H1 (cell line): ENCODE measurements around the gene STK31. TPM values are rescaled to one million over a fixed set of nuclear protein-coding genes. Genes with fewer than 3 reads are reported as not detected.

Source experiments
- CTCF ChIA-PET: fragments of 300-600 bp; sonication (Branson Sonifier 250); formaldehyde crosslinking; loops from one replicate; lab custom pipeline; 2021; ENCODE audit not compliant: partially characterized antibody; lab: Charles Lee
- POLR2A ChIA-PET: fragments of 300-600 bp; sonication (Branson Sonifier 250); formaldehyde crosslinking; loops from one replicate; lab custom pipeline; 2021; ENCODE audit warnings: inconsistent platforms; ENCODE audit not compliant: partially characterized antibody; lab: Charles Lee
- DNase-seq, 2 experiments: peaks; one replicate each; pipeline versions ENCODE4 v3.0.0 to v3.0.0-alpha.2; 2010 to 2022; ENCODE audit warnings: low spot score in 2 of 2, low read depth in 1 of 2, mixed read lengths in 1 of 2
- FAIRE-seq: peaks from 2 replicates; lab custom pipeline; 2011; peaks lifted over from hg19 to GRCh38; lab: Jason Lieb, UNC
- H2AFZ ChIP-seq: 2 replicates; pipeline ENCODE4 v1.8.1; 2012; ENCODE audit warnings: low read length, inconsistent platforms
- H2AK5ac ChIP-seq: 2 replicates; pipeline ENCODE4 v1.6.1; 2013; ENCODE audit warnings: low read depth, low read length
- H2BK120ac ChIP-seq: replicated peaks from 2 replicates; pipeline ENCODE3; 2013; ENCODE audit warnings: low read depth, low read length, inconsistent platforms
- H2BK12ac ChIP-seq: 2 replicates; pipeline ENCODE4 v1.6.1; 2013; ENCODE audit warnings: low read depth, low read length
- H2BK15ac ChIP-seq: 2 replicates; pipeline ENCODE4 v1.6.1; 2013; ENCODE audit warnings: low read length
- H2BK20ac ChIP-seq: 2 replicates; pipeline ENCODE4 v1.6.1; 2013; ENCODE audit warnings: low read length
- H2BK5ac ChIP-seq: 2 replicates; pipeline ENCODE4 v1.6.1; 2013; ENCODE audit warnings: low read depth, low read length
- H3K14ac ChIP-seq: 2 replicates; pipeline ENCODE4 v1.6.1; 2013; ENCODE audit warnings: inconsistent platforms; ENCODE audit not compliant: insufficient read length
- H3K18ac ChIP-seq: 2 replicates; pipeline ENCODE4 v1.6.1; 2013; ENCODE audit warnings: low read length; ENCODE audit errors: extremely low read depth
- H3K23ac ChIP-seq: 2 replicates; pipeline ENCODE4 v1.6.1; 2013; ENCODE audit warnings: inconsistent platforms; ENCODE audit not compliant: insufficient read length
- H3K23me2 ChIP-seq: 2 replicates; pipeline ENCODE4 v1.6.1; 2013; ENCODE audit warnings: low read depth, low read length
- H3K27ac ChIP-seq: 2 replicates; pipeline ENCODE4 v1.6.1; 2011; ENCODE audit warnings: low read depth, low read length, inconsistent platforms
- H3K27me3 ChIP-seq, 4 experiments: replicated peaks in 1 of 4; 1 replicate in 1 of 4; 2 replicates in 3 of 4; pipeline versions ENCODE4 v1.6.1 to v1.8.1; 2011 to 2013; ENCODE audit warnings: low read length in 3 of 4, mild to moderate bottlenecking in 3 of 4, inconsistent platforms in 2 of 4, mixed read lengths in 2 of 4, moderate library complexity in 1 of 4; ENCODE audit not compliant: control insufficient read depth in 3 of 4, insufficient read depth in 3 of 4; ENCODE audit errors: extremely low read depth in 1 of 4
- H3K36me3 ChIP-seq, 4 experiments: 2 replicates each; pipeline versions ENCODE4 v1.6.1 to v1.8.1; 2011 to 2013; ENCODE audit warnings: mild to moderate bottlenecking in 4 of 4, low read length in 3 of 4, moderate library complexity in 2 of 4, control low read depth in 1 of 4, inconsistent platforms in 1 of 4; ENCODE audit not compliant: insufficient read depth in 4 of 4, control insufficient read depth in 2 of 4
- H3K4ac ChIP-seq: replicated peaks from 2 replicates; pipeline ENCODE3; 2013; ENCODE audit warnings: low read length, low read depth, mixed read lengths, inconsistent platforms; ENCODE audit not compliant: insufficient read length
- H3K4me1 ChIP-seq, 4 experiments: replicated peaks in 1 of 4; 1 replicate in 1 of 4; 2 replicates in 3 of 4; pipeline versions ENCODE4 v1.6.1 to v1.8.1; 2011 to 2013; ENCODE audit warnings: low read length in 3 of 4, inconsistent platforms in 2 of 4, mixed read lengths in 1 of 4; ENCODE audit not compliant: insufficient read depth in 4 of 4, control insufficient read depth in 3 of 4
- H3K4me2 ChIP-seq, 2 experiments: 2 replicates each; pipeline versions ENCODE4 v1.6.1 to v1.8.1; 2011 to 2013; ENCODE audit warnings: low read depth in 2 of 2, low read length in 2 of 2, control low read depth in 1 of 2, inconsistent platforms in 1 of 2, mild to moderate bottlenecking in 1 of 2; ENCODE audit not compliant: insufficient read depth in 1 of 2
- H3K4me3 ChIP-seq, 4 experiments: fragments of 200-600, 300-600 bp in 1 of 4; sonication (generic), shearing (Covaris generic), sonication (Bioruptor Twin) in 1 of 4; 2 replicates each; pipeline versions ENCODE4 v1.5.1 to v1.8.1; 2011 to 2016; ENCODE audit warnings: low read length in 4 of 4, low read depth in 3 of 4, control low read depth in 2 of 4, inconsistent platforms in 2 of 4, mild to moderate bottlenecking in 2 of 4, mixed read lengths in 1 of 4, moderate library complexity in 1 of 4; ENCODE audit not compliant: insufficient read depth in 2 of 4; ENCODE audit errors: extremely low read depth in 1 of 4
- H3K56ac ChIP-seq: replicated peaks from 2 replicates; pipeline ENCODE3; 2013; ENCODE audit warnings: low read depth, mild to moderate bottlenecking, mixed read lengths, low read length, inconsistent platforms; ENCODE audit not compliant: insufficient read length
- H3K79me1 ChIP-seq: 2 replicates; pipeline ENCODE4 v1.6.1; 2013; ENCODE audit warnings: low read depth, low read length, control low read depth
- H3K79me2 ChIP-seq, 2 experiments: 2 replicates each; pipeline versions ENCODE4 v1.6.1 to v1.8.1; 2012 to 2013; ENCODE audit warnings: low read length in 2 of 2, mild to moderate bottlenecking in 2 of 2, inconsistent platforms in 1 of 2; ENCODE audit not compliant: insufficient read depth in 2 of 2, control insufficient read depth in 1 of 2
- H3K9ac ChIP-seq, 4 experiments: replicated peaks in 1 of 4; 1 replicate in 1 of 4; 2 replicates in 3 of 4; pipeline versions ENCODE4 v1.6.1 to v1.8.1; 2011 to 2013; ENCODE audit warnings: low read depth in 3 of 4, low read length in 3 of 4, control low read depth in 2 of 4, mild to moderate bottlenecking in 2 of 4, moderate library complexity in 2 of 4, inconsistent platforms in 1 of 4; ENCODE audit errors: extremely low read depth in 1 of 4
- H3K9me3 ChIP-seq, 2 experiments: 2 replicates each; pipeline versions ENCODE4 v1.6.1 to v1.8.1; 2012 to 2013; ENCODE audit warnings: mild to moderate bottlenecking in 2 of 2, moderate library complexity in 2 of 2, control low read depth in 1 of 2, inconsistent platforms in 1 of 2, low read depth in 1 of 2, low read length in 1 of 2, mixed read lengths in 1 of 2; ENCODE audit not compliant: insufficient read depth in 2 of 2
- H4K20me1 ChIP-seq, 2 experiments: replicated peaks in 1 of 2; 2 replicates each; pipeline versions ENCODE3 to v1.8.1; 2011 to 2013; ENCODE audit warnings: inconsistent platforms in 2 of 2, low read length in 2 of 2, mild to moderate bottlenecking in 1 of 2; ENCODE audit not compliant: insufficient read depth in 2 of 2, control insufficient read depth in 1 of 2
- H4K5ac ChIP-seq: 2 replicates; pipeline ENCODE4 v1.6.1; 2013; ENCODE audit warnings: low read length, low read depth, mixed read lengths, inconsistent platforms; ENCODE audit not compliant: insufficient read length
- H4K8ac ChIP-seq: 2 replicates; pipeline ENCODE4 v1.8.0; 2013; ENCODE audit warnings: mild to moderate bottlenecking, moderate library complexity, low read length, inconsistent platforms; ENCODE audit not compliant: insufficient read depth; ENCODE audit errors: extremely low read depth
- H4K91ac ChIP-seq: replicated peaks from 2 replicates; pipeline ENCODE3; 2013; ENCODE audit warnings: low read length, mixed read lengths, inconsistent platforms; ENCODE audit not compliant: insufficient read length
- ASH2L ChIP-seq: fragments of 200-600, 300-600 bp; sonication (generic); IDR thresholded peaks from one replicate; pipeline ENCODE4 v1.7.1; 2017; ENCODE audit warnings: low read length
- ATF3 ChIP-seq: IDR thresholded peaks from 2 replicates; pipeline ENCODE4 v1.6.1; 2011; ENCODE audit warnings: low read depth, mild to moderate bottlenecking, low read length; ENCODE audit not compliant: insufficient read depth
- CREB1 ChIP-seq: IDR thresholded peaks from 2 replicates; pipeline ENCODE4 v1.6.1; 2012; ENCODE audit warnings: inconsistent platforms
- SAP30 ChIP-seq: fragments of 300-600 bp; sonication (generic); IDR thresholded peaks from 2 replicates; pipeline ENCODE4 v1.7.1; 2012; ENCODE audit warnings: low read length, moderate library complexity, mild to moderate bottlenecking, inconsistent platforms; ENCODE audit not compliant: insufficient read depth, insufficient replicate concordance
- SRF ChIP-seq: IDR thresholded peaks from 2 replicates; pipeline ENCODE4 v1.6.1; 2011; ENCODE audit warnings: mild to moderate bottlenecking, low read depth, low read length, moderate library complexity
- TAF1 ChIP-seq: IDR thresholded peaks from 2 replicates; pipeline ENCODE4 v1.6.1; 2011; ENCODE audit warnings: mild to moderate bottlenecking, low read depth, low read length
- TBP ChIP-seq: IDR thresholded peaks from 2 replicates; pipeline ENCODE4 v1.6.1; 2011; ENCODE audit warnings: low read depth, low read length, improper control_type of control experiment
- YY1 ChIP-seq: IDR thresholded peaks from 2 replicates; pipeline ENCODE4 v1.6.1; 2011; ENCODE audit warnings: low read depth, mild to moderate bottlenecking, low read length
- polyA plus RNA-seq, 7 experiments: library from polyadenylated mRNA; depleted of rRNA in 3 of 7; stranded (reverse) in 5 of 7; unstranded in 2 of 7; fragments of >200 nt in 5 of 7; fragments of 200-250 nt in 2 of 7; gene quantifications; 1 replicate in 5 of 7; 2 replicates in 1 of 7; 4 replicates in 1 of 7; pipeline versions ENCODE4 v1.2.1 to v1.2.3, GENCODE V29; 2011 to 2013; ENCODE audit warnings: missing spikeins in 2 of 7, mixed read lengths in 2 of 7
- total RNA-seq: library from RNA; stranded (reverse); fragmentation: NEBNext Ultra II Directional; extraction: Animal tissue kit (Norgen Biotek cat#: 25700); gene quantifications from 2 replicates; pipeline ENCODE4 v1.2.1, GENCODE V29; 2021

The STK31 gene
- total and polyA plus RNA-seq, 2 of the 8 experiments (the other 6 are each of a cell fraction or from before 2014, with no cell fraction given) = 0.15 to 0.32 TPM

GRCh38 chr7:23759671-23760391 is 49.8 kb downstream of the STK31 start:
- Histone ChIP-seq H2AK5ac (no peak overlapping the region), H3K23me2 (no peaks in the 10 kb centered on the region), H4K5ac (no peak overlapping the region), H3K27me3 (no peaks in the 10 kb centered on the region), H2BK120ac (no peak overlapping the region), H3K79me2 (no peaks in the 10 kb centered on the region), H4K91ac (no peak overlapping the region), H3K4me1 (peaks cover 0 to 2% (median 0%) of the 10 kb centered on the region in 4 experiments; a peak in 1 of 7 replicates), H2BK20ac (no peak overlapping the region), H3K4ac (no peak overlapping the region), H2BK12ac (no peak overlapping the region), H3K9me3 (no peaks in the 10 kb centered on the region), H3K36me3 (no peaks in the 10 kb centered on the region), H3K14ac (peak overlapping the region; percentile 5), H3K79me1 (no peaks in the 10 kb centered on the region), H2BK5ac (no peak overlapping the region), H3K9ac (no peak overlapping the region), H3K4me3 (no peak overlapping the region), H3K27ac (no peak overlapping the region), H3K23ac (no peak overlapping the region), H4K8ac (no peak overlapping the region), H3K4me2 (no peak overlapping the region), H2AFZ (no peak overlapping the region), H3K56ac (no peak overlapping the region), H2BK15ac (no peak overlapping the region)
- CTCF ChIA-PET = interaction anchor here (1.2 to 1.8 kb wide), 2 partner anchors 9 to 189 kb away, joined by 4 to 5 read pairs; no protein-coding TSS in a partner anchor
- FAIRE-seq (no peak), DNase-seq (no peak)
- POLR2A ChIA-PET = no interaction called here
- TF ChIP-seq CREB1 = no peak
- no peak for TF ChIP-seq SAP30
- TF ChIP-seq YY1 = no peak
- no peak for TF ChIP-seq ATF3
- TF ChIP-seq ASH2L = no peak
- TF ChIP-seq SRF = no peak
- TF ChIP-seq TAF1 = no peak
- no peak for TF ChIP-seq TBP
- TF ChIP-seq, all 59 proteins: peak for 0
- Histone ChIP-seq H4K20me1 (no peaks in the 10 kb centered on the region), H3K18ac (no peak overlapping the region)
